GM23338 (cell line): ENCODE results near the gene GCK. TPM values are rescaled to one million over a fixed set of nuclear protein-coding genes. Genes with fewer than 3 reads are reported as not detected.

Experiments used
- ATAC-seq: fragments of 200-7000 bp; cut with Tn5 transposase; 3 replicates; pipeline ENCODE4 v1.9.1; 2020
- DNase-seq: peaks from one replicate; pipeline ENCODE4 v3.0.0-alpha.2; 2015; ENCODE audit warnings: low spot score
- H2AFZ ChIP-seq: fragments of 200-600 bp; sonication (generic); 2 replicates; pipeline ENCODE4 v1.8.0; 2016; ENCODE audit warnings: antibody characterized with exemption, mild to moderate bottlenecking, moderate library complexity
- H3F3A ChIP-seq: fragments of 200-600 bp; sonication (generic); replicated peaks from 2 replicates; pipeline ENCODE4 v1.8.0; 2017; ENCODE audit warnings: antibody characterized with exemption, mixed run types, low read depth
- H3K27ac ChIP-seq: fragments of 200-600 bp; sonication (generic); 2 replicates; pipeline ENCODE4 v1.6.1; 2016; ENCODE audit warnings: low read depth
- H3K27me3 ChIP-seq: fragments of 200-600 bp; sonication (generic); 2 replicates; pipeline ENCODE4 v1.8.0; 2016; ENCODE audit warnings: mild to moderate bottlenecking, mixed run types, moderate library complexity; ENCODE audit not compliant: insufficient read depth
- H3K36me3 ChIP-seq: fragments of 200-600 bp; sonication (generic); 2 replicates; pipeline ENCODE4 v1.8.0; 2016; ENCODE audit warnings: mild to moderate bottlenecking; ENCODE audit not compliant: insufficient read depth
- H3K4me1 ChIP-seq: fragments of 200-600 bp; sonication (generic); 2 replicates; pipeline ENCODE4 v1.8.0; 2016; ENCODE audit warnings: mild to moderate bottlenecking, moderate library complexity; ENCODE audit not compliant: insufficient read depth
- H3K4me2 ChIP-seq: fragments of 200-600 bp; sonication (generic); 2 replicates; pipeline ENCODE4 v1.7.1; 2017; ENCODE audit warnings: mixed run types
- H3K4me3 ChIP-seq: fragments of 200-600 bp; sonication (generic); 2 replicates; pipeline ENCODE4 v1.6.1; 2016; ENCODE audit warnings: mixed run types
- H3K79me2 ChIP-seq: fragments of 200-600 bp; sonication (generic); replicated peaks from 2 replicates; pipeline ENCODE4 v1.8.0; 2017; ENCODE audit warnings: mild to moderate bottlenecking; ENCODE audit not compliant: insufficient read depth
- H3K9me2 ChIP-seq: fragments of 200-600 bp; sonication (generic); 2 replicates; pipeline ENCODE4 v1.8.0; 2017; ENCODE audit not compliant: insufficient read depth
- H4K20me1 ChIP-seq: fragments of 200-600 bp; sonication (generic); replicated peaks from 2 replicates; pipeline ENCODE4 v1.8.0; 2017; ENCODE audit warnings: mild to moderate bottlenecking; ENCODE audit not compliant: insufficient read depth
- H3K27ac Mint-ChIP-seq: 2 replicates; pipeline ENCODE4 v1.8.0; 2020; ENCODE audit warnings: inconsistent platforms, mild to moderate bottlenecking, moderate library complexity, mixed read lengths
- H3K27me3 Mint-ChIP-seq: 3 replicates; pipeline ENCODE4 v1.8.0; 2022; ENCODE audit warnings: low read depth, mild to moderate bottlenecking, moderate library complexity, mixed read lengths, inconsistent platforms; ENCODE audit not compliant: insufficient read depth, poor library complexity
- H3K36me3 Mint-ChIP-seq: 3 replicates; pipeline ENCODE4 v1.8.0; 2021; ENCODE audit warnings: low read depth, mild to moderate bottlenecking, inconsistent platforms, moderate library complexity, mixed read lengths
- H3K4me1 Mint-ChIP-seq: 3 replicates; pipeline ENCODE4 v1.8.0; 2020; ENCODE audit warnings: mild to moderate bottlenecking, inconsistent platforms, mixed read lengths
- H3K4me3 Mint-ChIP-seq: 3 replicates; pipeline ENCODE4 v1.8.0; 2021; ENCODE audit warnings: moderate library complexity, mild to moderate bottlenecking, inconsistent platforms, mixed read lengths
- H3K9me3 Mint-ChIP-seq: 3 replicates; pipeline ENCODE4 v1.8.0; 2020; ENCODE audit warnings: moderate library complexity, mild to moderate bottlenecking, inconsistent platforms, mixed read lengths
- CREB1 ChIP-seq: fragments of 250-450 bp; sonication (Bioruptor Pico); IDR thresholded peaks from 2 replicates; pipeline ENCODE4 v1.5.0; 2020; ENCODE audit warnings: low read depth, mild to moderate bottlenecking, moderate library complexity
- CTCF ChIP-seq, 2 experiments: fragments of 200-600 bp in 1 of 2; sonication (generic) in 1 of 2; conservative IDR thresholded peaks; 2 replicates each; pipeline versions ENCODE4 v1.5.1 to v1.6.1; 2016 to 2017; ENCODE audit warnings: antibody characterized with exemption in 2 of 2, low read depth in 2 of 2, mild to moderate bottlenecking in 2 of 2, moderate library complexity in 1 of 2
- ETS1 ChIP-seq: IDR thresholded peaks from 2 replicates; pipeline ENCODE4 v1.6.1; 2016; ENCODE audit warnings: antibody characterized with exemption
- EZH2 ChIP-seq: fragments of 200-600 bp; sonication (generic); IDR thresholded peaks from one replicate; pipeline ENCODE4 v1.8.0; 2017; ENCODE audit warnings: antibody characterized with exemption, mild to moderate bottlenecking, low read depth; ENCODE audit not compliant: unreplicated experiment
- JUNB ChIP-seq: IDR thresholded peaks from one replicate; pipeline ENCODE4 v1.6.1; 2016; ENCODE audit warnings: antibody characterized with exemption; ENCODE audit not compliant: unreplicated experiment
- NANOG ChIP-seq: IDR thresholded peaks from 2 replicates; pipeline ENCODE4 v1.6.1; 2016; ENCODE audit warnings: antibody characterized with exemption, borderline replicate concordance
- REST ChIP-seq: IDR thresholded peaks from one replicate; pipeline ENCODE4 v1.6.1; 2018; ENCODE audit warnings: antibody characterized with exemption; ENCODE audit not compliant: unreplicated experiment
- ZNF331 ChIP-seq: fragments of 250-450 bp; sonication (Bioruptor Pico); IDR thresholded peaks from 2 replicates; pipeline ENCODE4 v1.5.0; 2020; ENCODE audit warnings: low read depth, mild to moderate bottlenecking, moderate library complexity
- polyA plus RNA-seq: library from polyadenylated mRNA; unstranded; fragments of >200 nt; fragmentation: Nextera tagmentation; extraction: Ambion mirVana; gene quantifications from 2 replicates; pipeline ENCODE4 v1.2.1, GENCODE V29; 2016
- total RNA-seq: library from RNA; depleted of rRNA; stranded (reverse); fragments of >200 nt; shearing (Covaris generic); gene quantifications from 2 replicates; pipeline ENCODE4 v1.2.3, GENCODE V29; 2014

Gene GCK
- total and polyA plus RNA-seq, 2 experiments from 2014 or later, result 6.1 to 7.3 TPM

GRCh38 chr7:44119829-44120380 lies 69.3 kb downstream of the GCK start (continued):
- no peak for TF ChIP-seq REST
- no peak for TF ChIP-seq NANOG
- no peak for TF ChIP-seq CREB1 (CRISPR knock-in tag)

GRCh38 chr7:44117801-44118429 lies 71.3 kb downstream of the GCK start:
- ATAC-seq, result no peak
- H3K27me3 Mint-ChIP-seq, result peaks cover 9% of the 10 kb centered on the region
- no peaks in the 10 kb centered on the region; the same call in 2 of the 3 replicates for H3K9me3 Mint-ChIP-seq
- H3K4me1 ChIP-seq, result peaks cover 15% of the 10 kb centered on the region; the same call in 1 of the 2 replicates
- peaks cover 3% of the 10 kb centered on the region for H4K20me1 ChIP-seq
- H3K36me3 ChIP-seq, result peaks cover 12% of the 10 kb centered on the region; the same call in 1 of the 2 replicates
- H3K4me3 Mint-ChIP-seq, result no peak overlapping the region
- no peaks in the 10 kb centered on the region for H3K9me2 ChIP-seq
- H3K27ac Mint-ChIP-seq, result no peak overlapping the region
- H3F3A ChIP-seq, result 0 out of 2 replicates have a peak, but pooled peaks cover under 1% of the 10 kb centered on the region
- no peak overlapping the region for H2AFZ ChIP-seq
- H3K27ac ChIP-seq, result no peak overlapping the region
- no peak for DNase-seq
- peaks cover 75% of the 10 kb centered on the region for H3K36me3 Mint-ChIP-seq
- H3K79me2 ChIP-seq, result peaks cover 23% of the 10 kb centered on the region
- H3K4me1 Mint-ChIP-seq, result peaks cover 12% of the 10 kb centered on the region
- no peak overlapping the region for H3K4me2 ChIP-seq
- no peak overlapping the region for H3K4me3 ChIP-seq
- no peaks in the 10 kb centered on the region for H3K27me3 ChIP-seq
- TF ChIP-seq ZNF331 (CRISPR knock-in tag), result no peak
- TF ChIP-seq CTCF (conservative IDR thresholded peaks at IDR 0.05; ENCODE audit: low read depth in 2 of 2), result no peak
- TF ChIP-seq EZH2, result no peak
- no peak for TF ChIP-seq NANOG
- no peak for TF ChIP-seq ETS1
- no peak for TF ChIP-seq REST
- no peak for TF ChIP-seq JUNB
